Measurements from ENCODE around the gene MCTP1.

DNA sequence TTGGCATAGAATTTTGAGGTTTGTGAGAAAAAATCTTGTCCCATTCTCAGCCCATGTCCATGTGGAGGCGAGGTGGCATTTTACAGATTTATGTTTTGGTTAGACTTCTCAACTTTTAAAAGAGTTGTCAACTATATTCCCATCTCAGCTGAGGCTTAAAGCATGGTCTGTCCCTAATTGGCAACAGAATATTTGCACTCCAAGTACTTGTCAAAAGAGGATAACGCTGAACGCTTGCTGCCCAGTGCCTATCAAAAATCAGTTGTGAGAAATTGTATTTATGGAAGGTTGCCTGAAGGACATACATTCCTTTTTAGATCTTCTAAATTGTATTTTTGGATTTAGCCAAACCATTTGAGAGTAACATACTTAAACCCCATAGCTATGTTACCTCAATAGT is 464.4 kb downstream of the MCTP1 start:
- TF ChIP-seq, protein P1, sequence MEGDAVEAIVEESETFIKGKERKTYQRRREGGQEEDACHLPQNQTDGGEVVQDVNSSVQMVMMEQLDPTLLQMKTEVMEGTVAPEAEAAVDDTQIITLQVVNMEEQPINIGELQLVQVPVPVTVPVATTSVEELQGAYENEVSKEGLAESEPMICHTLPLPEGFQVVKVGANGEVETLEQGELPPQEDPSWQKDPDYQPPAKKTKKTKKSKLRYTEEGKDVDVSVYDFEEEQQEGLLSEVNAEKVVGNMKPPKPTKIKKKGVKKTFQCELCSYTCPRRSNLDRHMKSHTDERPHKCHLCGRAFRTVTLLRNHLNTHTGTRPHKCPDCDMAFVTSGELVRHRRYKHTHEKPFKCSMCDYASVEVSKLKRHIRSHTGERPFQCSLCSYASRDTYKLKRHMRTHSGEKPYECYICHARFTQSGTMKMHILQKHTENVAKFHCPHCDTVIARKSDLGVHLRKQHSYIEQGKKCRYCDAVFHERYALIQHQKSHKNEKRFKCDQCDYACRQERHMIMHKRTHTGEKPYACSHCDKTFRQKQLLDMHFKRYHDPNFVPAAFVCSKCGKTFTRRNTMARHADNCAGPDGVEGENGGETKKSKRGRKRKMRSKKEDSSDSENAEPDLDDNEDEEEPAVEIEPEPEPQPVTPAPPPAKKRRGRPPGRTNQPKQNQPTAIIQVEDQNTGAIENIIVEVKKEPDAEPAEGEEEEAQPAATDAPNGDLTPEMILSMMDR (IDR thresholded peaks at IDR 0.05) = no peak
- TF ChIP-seq EZH2phosphoT487 (IDR thresholded peaks at IDR 0.05) (no peak), EZH2 (IDR thresholded peaks at IDR 0.05) (no peak)

Measured in neural progenitor cell (in vitro differentiated cells).